ENCODE data around the gene GFER. TPM values are rescaled to one million over a fixed set of nuclear protein-coding genes. Genes with fewer than 3 reads are reported as not detected.

The GFER gene
- total and polyA plus RNA-seq, 11 donors, result 18.0 to 51.1 (median 23.8) TPM

- Histone ChIP-seq H3K36me3 (peaks cover 0 to 20% (median 6%) of the 10 kb centered on the region in 9 donors), H3K27me3 (peaks cover 0 to 22% (median 3%) of the 10 kb centered on the region in 9 donors), H3K4me3 (peak within 1 kb of the TSS; percentile 70 to 98 (median 88)), H3K4me1 (peaks cover 0 to 74% (median 40%) of the 10 kb centered on the region in 12 donors), H3K27ac (peak within 1 kb of the TSS; percentile 66 to 98 (median 92)), H3K9me3 (no peaks in the 10 kb centered on the region)
- TF ChIP-seq POLR2A (IDR thresholded peaks at IDR 0.05), result no peak
- TF ChIP-seq CTCF (IDR thresholded peaks at IDR 0.05), result no peak
- DNase-seq, result peak in 3 of 5 donors; percentile 46 to 74 (median 62)
- peak in 3 of 4 donors; percentile 3 to 9 (median 9) for ATAC-seq
- WGBS, 4 donors, result 7 to 18% (median 13%) methylated on average over 22 to 58 of the region's 59 CpGs
- intact Hi-C loops (cut with DNase I), result loop anchor here in 2 of 10 donors (2.0 to 10.0 kb wide), 2 partner anchors 20 to 58 kb away; partner anchors contain the start of genes NTHL1 (in 1 of the 2) and TSC2 (in 1 of the 2)
These were observed 42.5 kb downstream of the GFER start, which contains the start of gene NHERF2 for GRCh38 chr16:2026461-2027023. TSS of gene NHERF2 (plus strand) at chr16:2026902. CDS start at chr16:2027006, 104 bp downstream.

DNA sequence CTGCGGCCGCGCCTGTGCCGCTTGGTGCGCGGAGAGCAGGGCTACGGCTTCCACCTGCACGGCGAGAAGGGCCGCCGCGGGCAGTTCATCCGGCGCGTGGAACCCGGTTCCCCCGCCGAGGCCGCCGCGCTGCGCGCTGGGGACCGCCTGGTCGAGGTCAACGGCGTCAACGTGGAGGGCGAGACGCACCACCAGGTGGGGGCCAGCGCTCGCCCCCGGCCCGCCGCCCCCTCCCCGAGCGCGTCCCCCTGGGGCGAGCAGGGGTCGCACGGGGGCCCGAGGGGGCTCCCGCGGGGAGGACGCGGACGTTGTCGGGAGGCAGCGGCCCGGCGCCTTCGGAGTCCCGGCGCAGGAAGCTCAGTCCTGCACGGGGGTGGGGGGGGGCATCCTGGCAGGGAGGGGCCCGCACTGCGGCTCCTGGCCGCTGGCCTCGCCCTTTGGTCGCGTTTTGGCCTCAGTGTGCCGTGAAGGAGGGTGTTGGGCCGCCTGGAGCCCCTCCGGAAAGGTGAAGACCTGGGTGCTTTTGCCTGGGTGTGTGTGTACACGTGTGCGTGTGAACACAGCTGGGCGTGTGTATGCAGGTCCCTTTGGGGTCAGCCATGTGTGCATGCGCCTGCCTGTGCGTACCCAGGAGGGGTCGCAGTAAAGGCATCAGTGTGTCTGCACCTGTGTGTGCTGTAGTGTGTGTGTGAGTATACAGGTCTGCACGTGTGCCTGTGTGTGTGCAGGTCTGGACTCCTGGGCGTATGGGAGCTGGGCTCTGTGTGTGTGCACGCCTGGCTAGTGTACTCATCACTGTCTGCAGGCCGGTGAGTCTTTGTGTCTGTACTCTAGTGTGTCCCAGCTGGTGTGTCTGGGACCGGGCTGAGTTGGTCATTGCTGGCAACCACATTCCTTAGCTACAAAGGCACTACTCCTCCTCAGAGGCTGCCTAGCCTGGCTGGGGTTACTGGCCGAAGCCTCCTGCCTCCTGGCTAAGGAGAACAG is 43.3 kb downstream of the GFER start:
- intact Hi-C loops (cut with DNase I), result loop anchor here in 3 of 10 donors (2.0 to 10.0 kb wide), 2 partner anchors 19 to 57 kb away; partner anchors contain the start of genes NTHL1 (in 2 of the 3) and TSC2 (in 2 of the 3)

DNA sequence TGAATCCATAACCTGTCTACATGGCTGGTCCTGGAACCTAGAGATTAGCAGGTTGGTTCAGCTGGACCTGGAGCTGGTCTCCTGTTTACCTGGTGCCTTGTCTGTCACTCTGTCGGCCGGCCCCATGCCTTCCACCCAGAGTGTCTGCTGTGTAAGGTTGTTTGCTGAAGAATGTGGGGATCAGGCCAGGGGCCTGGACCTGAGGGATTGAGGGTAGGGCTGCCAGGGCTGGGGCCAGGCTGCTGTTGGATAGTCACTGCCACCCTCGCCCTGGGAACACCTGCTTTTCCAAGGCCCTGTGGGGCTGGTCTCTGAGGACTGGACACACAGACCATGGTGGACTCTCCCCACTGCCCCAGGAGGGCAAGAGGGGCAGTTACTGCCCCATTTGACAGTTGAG is 44.2 kb downstream of the GFER start:
- ATAC-seq (no peak), DNase-seq (peak in 2 of 5 donors; percentile 7 to 21)
- no peak for TF ChIP-seq POLR2A (IDR thresholded peaks at IDR 0.05)
- TF ChIP-seq CTCF (IDR thresholded peaks at IDR 0.05), result no peak
- peaks cover 0 to 28% (median 7%) of the 10 kb centered on the region in 9 donors for H3K36me3 ChIP-seq
- WGBS, 4 donors, result 59 to 75% (median 67%) methylated on average over 1 to 3 of the region's 3 CpGs
- H3K4me3 ChIP-seq, result peak overlapping the region; percentile 70 to 98 (median 88)
- peak overlapping the region; percentile 3 to 98 (median 92) for H3K27ac ChIP-seq
- H3K27me3 ChIP-seq, result peaks cover 0 to 17% (median 0%) of the 10 kb centered on the region in 9 donors
- intact Hi-C loops (cut with DNase I), result loop anchor here in 3 of 10 donors (2.0 to 10.0 kb wide), 2 partner anchors 19 to 57 kb away; partner anchors contain the start of genes NTHL1 (in 1 of the 3) and TSC2 (in 1 of the 3)
- H3K9me3 ChIP-seq, result no peaks in the 10 kb centered on the region
- peaks cover 0 to 82% (median 41%) of the 10 kb centered on the region in 12 donors for H3K4me1 ChIP-seq

More for the DNA sequence above, 43.3 kb downstream of the GFER start:
- peak in 4 of 5 donors; percentile 43 to 64 (median 48) for DNase-seq
- no peaks in the 10 kb centered on the region for H3K9me3 ChIP-seq
- peak in 1 of 4 donors; percentile 9 for ATAC-seq
- peaks cover 0 to 82% (median 41%) of the 10 kb centered on the region in 12 donors for H3K4me1 ChIP-seq
- TF ChIP-seq CTCF (IDR thresholded peaks at IDR 0.05) (no peak), POLR2A (IDR thresholded peaks at IDR 0.05) (no peak)
- peak overlapping the region; percentile 66 to 98 (median 92) for H3K27ac ChIP-seq
- H3K27me3 ChIP-seq, result peaks cover 0 to 17% (median 0%) of the 10 kb centered on the region in 9 donors
- WGBS, 4 donors, result 6 to 24% (median 7%) methylated on average over 19 to 76 of the region's 76 CpGs
- peaks cover 0 to 28% (median 7%) of the 10 kb centered on the region in 9 donors for H3K36me3 ChIP-seq
- H3K4me3 ChIP-seq, result peak overlapping the region; percentile 70 to 98 (median 88)
